WTC11 (cell line): ENCODE results near the gene TRAPPC10.

Source experiments
- ATF3 ChIP-seq: sonication (generic); formaldehyde crosslinking; conservative IDR thresholded peaks from 2 replicates; pipeline ENCODE4 v1.8.1; 2022; ENCODE audit warnings: mild to moderate bottlenecking, missing genetic modification reagents
- CREM ChIP-seq: sonication (generic); formaldehyde crosslinking; IDR thresholded peaks from 2 replicates; pipeline ENCODE4 v1.8.1; 2022; ENCODE audit warnings: mild to moderate bottlenecking, missing genetic modification reagents, moderate library complexity
- CTCF ChIP-seq: fragments of 200-600 bp; IDR thresholded peaks from 2 replicates; pipeline ENCODE4 v1.8.0; 2022; ENCODE audit warnings: antibody characterized with exemption
- FOXP4 ChIP-seq: sonication (generic); formaldehyde crosslinking; IDR thresholded peaks from 2 replicates; pipeline ENCODE4 v1.8.0; 2022; ENCODE audit warnings: mild to moderate bottlenecking, missing genetic modification reagents
- IRF1 ChIP-seq: sonication (generic); formaldehyde crosslinking; IDR thresholded peaks from 2 replicates; pipeline ENCODE4 v1.8.0; 2023; ENCODE audit warnings: missing genetic modification reagents
- MYBL2 ChIP-seq: sonication (generic); formaldehyde crosslinking; IDR thresholded peaks from 2 replicates; pipeline ENCODE4 v1.8.1; 2023; ENCODE audit warnings: mild to moderate bottlenecking, moderate library complexity, missing genetic modification reagents
- SMAD4 ChIP-seq: sonication (generic); formaldehyde crosslinking; IDR thresholded peaks from 2 replicates; pipeline ENCODE4 v1.8.0; 2022; ENCODE audit warnings: mild to moderate bottlenecking, missing genetic modification reagents
- USF2 ChIP-seq: sonication (generic); formaldehyde crosslinking; IDR thresholded peaks from 2 replicates; pipeline ENCODE4 v1.8.1; 2023; ENCODE audit warnings: mild to moderate bottlenecking, missing genetic modification reagents, moderate library complexity

GRCh38 chr21:44079846-44080245, 67.7 kb downstream of the TRAPPC10 start:
- TF ChIP-seq CTCF (no peak), FOXP4 (CRISPR knock-in tag) (no peak), SMAD4 (CRISPR knock-in tag) (no peak), ATF3 (no peak), CREM (CRISPR knock-in tag) (no peak), USF2 (no peak), IRF1 (no peak), MYBL2 (CRISPR knock-in tag) (no peak)
